CMK (cell line): Measurements from ENCODE around the gene ZBTB7C.

Experiments
- DNase-seq: peaks from one replicate; pipeline ENCODE4 v3.0.0-alpha.2; 2010; ENCODE audit warnings: low read depth

Gene ZBTB7C

DNA sequence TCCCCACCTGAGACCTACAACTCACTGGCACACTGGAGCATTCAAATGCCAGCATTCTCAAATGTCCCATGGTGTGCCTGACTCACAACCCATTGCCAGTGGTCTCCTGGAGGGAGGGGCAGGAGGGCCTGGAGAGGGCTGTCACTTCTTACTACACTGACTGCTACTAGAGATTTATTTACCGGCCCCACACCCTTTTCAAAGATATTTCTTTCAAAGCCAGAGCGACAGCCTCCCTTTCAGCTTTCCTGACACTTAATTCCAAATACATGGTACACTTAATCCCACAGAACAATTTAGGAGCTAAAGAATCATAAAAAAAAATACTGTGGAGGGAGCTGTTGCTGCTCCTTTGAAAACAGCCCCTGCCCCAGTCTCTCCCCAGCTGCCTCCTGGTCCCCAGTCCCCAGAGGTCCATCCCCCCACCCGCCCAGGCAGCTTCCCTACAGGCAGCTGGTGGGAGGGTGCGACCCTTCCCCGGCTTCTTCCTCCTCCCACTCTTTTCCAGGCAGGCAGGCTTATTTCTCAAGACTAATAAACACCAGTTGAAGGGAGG, 349.6 kb downstream of the ZBTB7C start:
- no peak for DNase-seq

DNA sequence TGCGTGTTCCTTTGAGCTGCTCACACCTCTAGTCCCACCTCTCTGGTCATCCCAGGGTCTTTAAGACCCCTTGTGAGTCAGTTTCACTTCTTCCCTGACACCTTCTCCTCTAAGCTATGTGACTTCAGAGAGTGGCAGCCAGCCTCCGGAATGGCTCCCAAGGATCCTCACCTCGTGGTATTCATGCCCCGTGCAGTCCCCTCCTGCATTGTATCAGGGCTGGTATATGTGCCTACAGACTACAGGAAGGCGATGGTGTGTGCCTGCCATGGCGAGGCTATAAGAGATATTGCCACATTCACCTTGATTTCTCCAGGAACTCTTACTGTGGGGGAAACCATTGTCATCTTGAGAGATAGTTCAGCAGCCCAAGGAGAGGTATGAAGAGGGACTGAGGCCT, 350.7 kb downstream of the ZBTB7C start:
- DNase-seq = no peak

DNA sequence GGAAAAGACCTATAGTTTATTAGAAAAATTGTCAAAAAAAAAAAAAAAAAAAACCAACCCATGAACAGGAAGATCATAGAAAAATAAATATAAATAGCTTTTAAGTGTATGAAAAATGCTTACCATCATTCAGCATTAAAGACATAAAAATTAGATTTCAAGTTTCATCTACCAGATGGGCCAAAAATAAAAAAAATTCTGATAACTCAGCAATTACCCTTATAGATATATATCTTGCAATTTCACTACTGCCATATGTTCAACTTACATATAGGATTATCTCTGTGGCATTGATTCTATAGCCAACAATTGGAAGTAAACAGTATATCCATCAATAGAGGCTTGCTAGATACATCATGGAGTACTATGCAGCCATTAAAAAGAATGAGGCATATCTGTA, 352.2 kb downstream of the ZBTB7C start:
- no peak for DNase-seq

DNA sequence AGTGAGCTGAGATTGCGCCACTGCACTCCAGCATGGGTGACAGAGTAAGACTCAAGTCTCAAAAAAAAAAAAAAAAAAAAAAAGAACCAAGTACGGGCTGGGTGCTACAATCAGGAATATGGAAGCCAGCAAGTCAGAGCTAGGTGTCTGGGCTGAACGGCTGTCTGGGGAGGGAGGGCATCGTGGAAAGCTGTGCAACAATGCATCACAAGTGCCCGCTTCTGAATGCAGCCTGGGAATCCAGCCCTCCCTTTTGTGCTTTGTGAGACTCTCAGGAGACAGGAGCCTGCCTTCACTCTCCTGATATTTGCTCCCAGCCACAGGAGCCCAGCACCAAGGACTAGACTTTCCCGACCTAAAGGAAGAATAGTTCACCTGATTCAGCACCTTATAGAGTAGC, 353.8 kb downstream of the ZBTB7C start:
- DNase-seq = no peak

DNA sequence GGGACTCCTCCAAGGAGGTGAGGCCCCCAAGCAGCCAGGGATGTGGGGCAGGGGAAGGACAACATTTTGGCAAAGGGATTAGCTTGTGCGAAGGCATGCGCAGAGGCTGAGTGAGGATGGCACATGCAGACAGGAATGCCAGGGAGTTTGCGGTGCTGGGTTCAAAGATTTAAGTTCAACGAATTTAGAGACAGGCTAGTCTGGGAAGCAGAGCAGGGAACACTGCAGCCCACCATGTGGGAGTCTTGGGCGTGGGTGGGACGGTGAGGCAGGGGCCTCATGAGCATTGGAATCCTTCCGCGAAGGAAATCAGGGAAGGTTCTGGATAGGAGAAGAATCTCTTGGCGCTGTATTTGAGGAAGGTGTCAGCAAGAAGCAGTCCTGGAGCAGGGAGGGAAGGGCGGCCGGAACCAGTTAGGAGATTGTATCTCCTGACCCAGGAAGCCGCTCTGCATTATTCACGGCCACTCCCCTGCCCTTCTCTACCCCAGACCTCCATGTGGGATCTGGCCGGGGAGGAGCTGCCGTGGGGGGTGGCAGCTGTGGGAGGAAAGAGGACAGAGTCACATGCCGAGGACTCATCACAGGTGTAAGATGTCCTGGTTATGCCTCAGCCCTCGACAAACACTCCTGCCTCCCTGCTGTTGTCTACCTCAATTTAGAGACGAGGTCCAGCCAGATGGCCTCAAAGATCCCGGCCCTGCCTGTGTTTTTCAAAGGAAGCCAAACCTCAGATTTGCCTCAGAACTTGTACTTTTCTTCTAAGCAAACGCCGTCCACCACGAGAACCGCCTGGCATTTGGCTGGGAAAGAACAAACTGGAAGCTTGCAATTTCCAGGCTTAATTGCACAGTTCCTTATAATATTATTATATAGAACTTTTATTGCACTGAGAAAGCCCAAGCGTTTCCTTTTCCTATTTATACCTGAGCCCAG, 355.0 kb downstream of the ZBTB7C start:
- DNase-seq = peak; percentile 9

DNA sequence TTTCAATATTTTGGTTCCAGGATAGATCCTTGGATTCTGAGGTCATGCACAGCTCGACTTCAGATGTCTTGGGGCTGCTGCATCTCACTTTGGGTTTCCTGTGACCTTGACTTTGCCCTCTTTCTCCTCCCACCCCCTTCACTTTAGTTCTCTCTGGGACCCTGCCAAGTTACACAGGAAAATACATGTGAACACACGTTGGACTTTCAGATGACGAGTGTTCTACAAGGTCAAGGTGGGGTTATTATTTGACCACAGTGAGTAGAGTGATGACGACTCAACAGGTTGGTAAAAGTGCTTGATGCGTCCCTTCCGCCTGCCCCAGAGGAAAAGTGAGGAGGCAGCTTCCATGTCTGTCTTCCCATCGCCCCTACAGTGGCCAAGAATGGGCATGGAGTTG, 356.3 kb downstream of the ZBTB7C start:
- DNase-seq = no peak

DNA sequence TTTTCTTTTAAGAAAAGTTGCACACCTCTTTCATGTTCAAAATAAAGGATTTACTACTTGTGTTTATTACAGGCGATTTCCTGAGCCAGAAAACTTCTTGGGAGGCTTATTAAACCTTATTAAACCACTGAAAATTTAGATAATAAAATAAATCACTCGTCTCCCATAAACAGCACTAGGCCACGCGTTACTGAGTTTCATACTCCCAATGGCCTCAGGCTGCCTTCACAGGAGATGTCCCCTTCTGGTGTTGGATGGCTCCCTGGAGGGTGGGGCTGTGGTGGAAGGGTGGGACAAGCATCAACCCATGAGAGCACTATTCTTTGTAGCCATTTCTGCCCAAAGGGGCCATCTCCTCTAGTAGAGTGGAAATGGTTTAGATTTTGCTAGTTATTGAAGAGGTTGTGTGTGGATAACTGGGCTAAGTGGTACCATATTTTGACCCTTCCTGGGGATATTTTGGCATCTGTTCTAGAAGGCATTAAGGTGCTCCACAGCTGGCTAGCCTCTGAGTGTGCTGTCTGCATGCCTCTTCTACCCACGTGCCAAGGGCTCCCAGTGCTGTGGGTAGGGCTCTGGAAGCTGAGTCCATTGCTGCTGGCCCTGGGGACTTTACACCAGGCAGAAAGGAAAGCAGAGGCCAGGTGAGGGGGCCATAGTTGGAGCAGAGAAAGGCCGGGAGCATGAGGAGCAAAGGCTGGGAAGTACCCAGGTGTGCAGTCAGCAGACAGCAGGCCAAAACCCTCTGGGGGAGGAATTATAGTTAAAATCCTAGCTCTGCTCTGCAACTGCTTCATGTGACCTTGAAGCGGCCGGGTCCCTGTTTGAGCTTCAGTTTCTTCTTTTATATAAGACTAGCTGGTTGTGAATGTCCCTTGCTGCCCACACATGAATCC, 357.0 kb downstream of the ZBTB7C start:
- no peak for DNase-seq

DNA sequence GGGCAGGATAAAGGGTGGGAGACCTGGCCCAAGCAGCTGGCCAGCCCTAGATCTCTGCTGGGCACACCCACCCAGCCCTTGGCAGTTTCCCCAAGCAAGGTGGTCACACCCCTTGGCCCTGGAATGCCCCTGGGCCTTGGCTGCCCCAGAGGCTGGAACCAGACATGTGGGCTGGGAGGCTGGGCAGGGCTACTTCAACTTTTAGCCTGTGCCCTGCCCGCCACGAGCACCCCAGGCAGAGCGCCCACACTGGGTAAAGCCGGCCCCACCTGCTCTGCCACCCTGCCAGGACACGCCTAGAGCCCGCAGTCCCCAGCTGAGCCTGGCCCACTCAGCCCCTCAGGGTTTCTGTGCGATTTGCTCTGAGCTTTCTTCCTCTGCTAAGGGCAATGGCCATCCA, 359.0 kb downstream of the ZBTB7C start:
- DNase-seq = no peak

DNA sequence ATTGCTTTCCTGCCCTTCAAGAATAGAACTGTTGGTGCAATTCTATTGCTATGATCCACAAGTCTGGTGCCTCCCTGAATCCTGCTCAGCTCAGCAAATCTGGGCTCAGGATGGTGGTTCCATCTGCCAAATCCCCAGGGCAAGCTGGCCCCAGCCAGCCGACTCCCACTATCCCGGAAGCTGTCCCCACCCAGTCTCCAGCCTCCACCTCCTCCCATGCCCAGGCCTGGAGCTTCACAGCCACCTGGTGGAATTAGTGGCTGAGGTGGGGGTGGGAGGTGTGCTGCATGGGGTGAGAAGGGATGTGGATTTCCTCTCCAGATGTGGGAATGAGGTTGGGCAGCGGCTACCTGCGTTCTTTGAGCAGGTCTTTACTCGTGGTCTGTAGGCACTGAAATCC, 359.4 kb downstream of the ZBTB7C start:
- DNase-seq = no peak

DNA sequence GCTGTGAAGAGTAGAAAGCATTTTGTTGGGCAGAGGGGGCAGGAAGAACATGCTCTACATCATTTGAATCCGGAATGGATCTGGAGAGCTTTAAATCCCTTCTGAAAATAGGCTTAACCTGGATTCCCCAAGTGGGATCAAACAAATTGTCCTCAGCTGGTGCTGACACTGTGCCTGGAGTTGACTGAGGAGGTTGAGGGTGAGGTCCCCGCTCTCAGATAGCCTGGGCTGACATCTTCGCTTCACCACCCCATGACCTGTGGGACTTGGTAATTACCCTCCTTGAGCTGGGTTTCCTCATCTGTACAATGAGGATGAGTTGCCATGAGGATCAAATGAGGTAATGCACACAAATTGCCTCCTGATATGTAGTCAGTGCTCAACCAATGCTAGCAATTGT, 360.9 kb downstream of the ZBTB7C start:
- no peak for DNase-seq

DNA sequence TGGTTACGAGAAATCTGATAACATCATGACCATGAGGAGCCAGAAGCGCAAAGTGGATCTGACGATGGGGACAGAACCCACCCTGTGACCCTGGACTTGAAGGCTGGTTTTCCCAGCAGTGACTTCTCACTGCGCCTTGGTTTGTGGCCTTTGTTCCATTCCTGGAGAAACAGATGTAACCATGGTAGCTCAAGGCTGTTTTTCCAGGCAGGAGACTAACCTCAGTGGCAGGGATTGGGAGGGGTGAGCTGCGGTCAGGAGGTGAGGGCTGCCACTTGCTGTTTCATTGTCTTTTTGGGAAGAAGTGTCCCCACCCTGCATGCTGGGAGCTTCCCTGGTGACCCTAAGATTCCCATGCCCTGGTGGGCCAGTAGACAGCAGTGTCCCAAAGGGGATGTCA, 362.3 kb downstream of the ZBTB7C start:
- DNase-seq = no peak

DNA sequence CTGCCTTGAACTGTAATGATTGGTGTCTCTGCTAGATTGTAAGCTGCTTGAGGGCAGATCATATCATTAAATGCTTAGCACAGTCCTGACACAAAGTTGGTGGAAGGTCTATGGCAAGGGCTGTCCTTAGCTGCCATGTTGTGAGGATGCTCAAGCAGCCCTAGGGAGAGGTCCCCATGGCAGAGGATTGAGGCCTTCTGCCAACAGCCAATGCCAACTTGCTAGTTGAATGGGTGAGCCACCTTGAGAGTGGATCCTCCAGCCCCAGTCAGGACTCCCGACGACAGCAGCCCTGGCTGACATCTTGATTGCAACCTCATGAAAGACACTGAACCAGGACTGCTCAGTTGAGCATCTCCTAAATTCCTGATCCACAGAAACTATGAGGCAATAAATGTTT, 363.4 kb downstream of the ZBTB7C start:
- DNase-seq = no peak

DNA sequence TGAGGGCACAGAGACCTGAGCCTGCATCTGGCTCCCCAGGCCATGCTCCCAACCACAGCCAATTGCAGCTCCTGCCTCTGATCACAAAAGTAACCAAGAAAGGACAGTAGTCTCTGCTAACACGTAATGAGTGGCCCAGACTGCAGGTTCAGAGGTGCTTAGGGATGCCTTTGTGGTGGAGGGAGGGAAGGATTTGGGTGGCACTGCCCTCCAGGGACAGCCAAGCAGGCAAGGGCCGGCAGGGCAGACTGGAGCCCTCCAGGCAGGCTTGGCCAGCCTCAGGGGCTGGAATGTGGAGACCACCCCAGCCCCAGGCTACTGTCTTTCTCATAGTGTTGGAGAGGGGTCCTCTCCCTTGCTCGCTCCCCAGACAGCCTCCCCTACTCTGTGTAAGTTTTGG, 364.2 kb downstream of the ZBTB7C start:
- DNase-seq = no peak

DNA sequence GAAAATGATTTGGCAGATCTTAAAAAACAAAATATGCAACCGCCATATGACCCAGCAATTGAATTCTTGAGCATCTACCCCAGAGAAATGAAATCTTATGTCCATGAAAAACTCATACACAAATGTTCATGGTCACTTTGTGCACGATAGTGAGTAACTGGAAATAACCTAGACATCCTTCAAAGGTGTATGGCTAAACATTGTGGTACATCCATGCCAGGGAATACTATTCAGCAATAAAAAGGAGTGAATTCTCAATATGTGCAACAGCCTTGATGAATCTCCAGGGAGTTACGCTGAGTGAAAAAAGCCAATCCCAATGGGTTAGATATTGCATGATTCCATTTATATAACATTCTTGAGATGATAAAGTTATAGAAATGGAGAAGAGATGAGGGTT, 366.0 kb downstream of the ZBTB7C start:
- DNase-seq = no peak

DNA sequence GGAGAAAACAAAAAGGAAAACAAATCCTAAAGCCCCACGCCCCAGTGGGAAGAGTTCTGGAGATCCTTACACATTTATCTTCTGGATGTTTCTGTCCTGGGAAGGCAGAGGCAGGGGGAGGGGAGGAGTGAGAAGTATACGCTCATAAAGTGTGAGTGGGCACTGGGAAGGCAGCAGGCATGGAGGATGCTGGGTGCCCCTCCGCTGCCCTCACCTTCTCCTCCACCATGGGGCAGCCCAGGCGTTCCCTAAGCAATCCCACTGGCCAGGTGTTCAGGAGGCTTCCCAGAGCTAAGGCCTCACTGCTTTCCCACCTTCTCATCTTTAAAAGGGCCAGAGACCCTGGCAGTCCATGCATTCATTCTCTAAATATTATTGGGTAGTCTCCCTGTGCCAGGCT, 366.8 kb downstream of the ZBTB7C start:
- DNase-seq = no peak

DNA sequence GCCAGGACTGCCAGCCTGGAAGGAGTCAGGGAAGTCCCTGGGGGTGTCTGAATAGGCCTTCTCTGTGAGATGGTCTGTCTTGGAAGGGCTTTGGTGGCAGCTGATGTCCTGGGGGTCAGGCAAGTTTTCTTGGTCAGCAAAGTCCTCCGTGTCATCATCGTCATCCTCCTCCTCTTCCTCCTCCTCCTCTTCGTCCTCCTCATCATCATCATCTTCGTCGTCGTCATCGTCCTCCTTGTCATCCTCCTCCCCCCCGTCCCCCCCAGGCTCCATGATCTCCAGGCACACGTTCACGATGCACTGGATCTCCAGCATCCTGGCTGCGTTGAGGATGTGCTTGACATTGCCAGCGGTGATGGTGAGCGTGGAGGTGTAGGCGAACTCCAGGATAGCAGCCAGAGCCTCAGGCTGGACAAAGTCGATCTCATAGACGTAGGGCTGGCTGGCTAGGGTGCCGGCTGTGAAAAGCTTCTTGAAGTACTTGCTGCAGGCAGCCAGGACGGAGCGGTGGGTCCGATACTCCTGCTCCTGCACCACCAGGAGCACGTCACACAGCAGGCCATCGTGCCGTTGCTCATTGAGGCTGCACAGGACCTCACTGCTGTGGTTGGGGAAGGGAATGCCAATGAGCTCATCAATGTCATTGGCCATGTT, 368.6 kb downstream of the ZBTB7C start:
- no peak for DNase-seq

DNA sequence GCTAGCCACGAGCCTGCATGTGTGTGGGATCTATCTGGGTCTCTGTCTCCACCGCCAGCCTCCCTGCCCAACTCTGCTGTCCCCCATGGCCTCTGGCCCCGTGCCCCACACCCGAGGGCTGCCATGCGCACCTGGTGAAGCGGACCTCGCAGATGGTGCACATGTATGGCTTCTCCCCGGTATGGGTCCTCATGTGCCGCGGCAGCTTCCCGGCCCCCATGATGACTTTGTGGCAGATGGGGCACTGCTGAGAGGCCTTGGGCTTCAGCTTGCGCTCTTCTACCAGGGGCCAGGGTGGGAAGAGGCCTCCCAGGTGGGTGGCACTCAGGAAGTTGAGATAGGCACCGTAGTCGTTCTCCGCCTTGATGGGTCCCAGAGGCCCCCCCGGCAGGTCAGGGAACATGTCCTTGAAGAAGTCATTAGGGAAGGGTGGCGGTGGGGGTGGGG, 369.4 kb downstream of the ZBTB7C start:
- no peak for DNase-seq

DNA sequence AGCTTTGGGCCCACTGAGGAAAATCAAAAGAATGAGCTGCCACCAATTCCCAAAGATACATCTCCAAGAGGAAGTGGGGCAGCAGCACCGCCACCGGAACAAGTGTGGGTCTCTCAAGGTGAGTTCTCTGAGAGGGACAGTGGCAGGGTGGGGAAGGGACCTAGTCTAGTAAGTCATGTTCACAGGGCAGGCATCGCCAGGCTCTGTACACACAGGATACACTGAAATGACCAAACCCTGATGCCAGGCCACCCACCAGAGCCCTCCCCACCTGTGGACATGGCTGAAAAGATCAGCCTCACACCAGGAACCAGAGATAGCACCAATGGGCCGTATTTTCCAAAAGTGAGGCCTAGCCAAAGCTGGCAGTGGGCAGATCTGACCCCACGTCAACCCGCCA, 370.5 kb downstream of the ZBTB7C start:
- DNase-seq = no peak

DNA sequence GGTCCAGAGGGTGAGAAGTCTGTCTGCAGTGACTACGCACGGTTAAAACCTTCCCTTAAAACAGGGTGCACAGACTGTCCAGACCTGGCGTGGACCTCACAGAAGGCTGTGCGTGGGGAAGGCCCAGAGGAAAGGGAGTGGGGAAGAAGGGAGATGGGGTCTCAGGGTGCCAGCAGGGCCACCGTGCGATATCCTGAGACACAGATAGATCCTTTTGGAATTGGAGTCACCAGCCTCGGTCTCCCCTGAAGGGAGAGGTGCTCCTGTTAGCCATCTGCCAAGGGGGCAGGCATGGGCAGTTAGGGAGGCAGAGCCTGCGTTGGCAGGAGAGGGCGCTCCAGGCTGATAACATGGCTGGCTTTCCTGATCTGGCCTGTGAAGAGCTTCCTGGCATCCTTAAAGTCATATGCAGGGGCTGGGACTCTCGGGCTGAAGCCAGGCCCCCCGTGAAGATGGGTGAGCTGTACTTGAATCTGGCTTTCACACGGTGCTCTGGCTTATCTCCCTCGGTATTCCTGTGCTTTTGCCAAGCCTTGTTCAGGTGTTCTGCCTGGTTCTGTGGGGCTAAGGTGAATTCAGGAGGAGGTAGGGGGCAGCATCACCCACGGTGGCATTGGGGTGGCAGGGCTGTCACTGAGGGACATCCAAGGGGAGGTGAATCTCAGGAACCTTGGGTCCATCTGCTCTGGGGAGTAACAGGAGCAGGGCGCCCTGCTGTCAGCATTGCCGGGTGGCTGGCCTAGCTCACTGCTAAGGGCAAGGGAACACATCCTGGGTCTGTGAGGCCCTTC, 371.5 kb downstream of the ZBTB7C start:
- no peak for DNase-seq

DNA sequence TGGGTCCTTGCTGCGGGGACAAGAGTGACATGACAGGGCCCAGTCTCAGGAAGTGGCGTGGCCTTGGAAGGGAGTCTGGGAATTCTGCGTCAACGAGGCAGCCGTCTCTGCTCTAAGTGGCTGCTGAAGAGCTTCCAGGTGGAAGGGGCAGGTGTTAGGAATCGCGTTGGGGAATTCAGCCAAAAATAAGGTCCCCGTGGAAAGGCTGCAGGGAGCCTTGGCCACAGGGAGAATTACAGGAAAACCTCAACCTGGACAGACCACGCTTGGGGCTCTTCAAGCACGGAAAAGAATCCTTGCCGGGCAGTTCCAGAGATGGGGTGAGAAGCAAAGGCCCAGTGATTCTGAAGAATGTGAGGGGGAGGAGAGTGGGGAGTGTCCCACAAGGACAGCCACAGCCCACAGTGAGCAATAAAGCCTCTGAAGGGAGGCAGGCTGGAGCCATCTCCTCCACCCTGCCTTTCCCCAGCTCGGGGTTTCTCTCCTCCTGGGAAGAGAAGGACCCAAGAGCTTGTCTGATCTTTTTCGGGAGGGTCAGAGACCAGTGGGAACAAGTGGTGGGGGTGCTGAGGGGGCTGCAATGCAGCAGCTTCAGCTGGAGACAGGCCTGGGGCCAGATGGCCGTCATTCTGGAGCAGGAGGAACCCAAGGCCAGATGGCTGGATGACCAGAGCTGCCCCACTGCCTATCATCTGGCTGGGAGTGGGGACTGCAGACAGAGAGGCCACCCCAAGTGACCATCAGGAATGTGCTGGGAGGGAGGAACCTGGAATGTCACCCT, 372.4 kb downstream of the ZBTB7C start:
- no peak for DNase-seq

DNA sequence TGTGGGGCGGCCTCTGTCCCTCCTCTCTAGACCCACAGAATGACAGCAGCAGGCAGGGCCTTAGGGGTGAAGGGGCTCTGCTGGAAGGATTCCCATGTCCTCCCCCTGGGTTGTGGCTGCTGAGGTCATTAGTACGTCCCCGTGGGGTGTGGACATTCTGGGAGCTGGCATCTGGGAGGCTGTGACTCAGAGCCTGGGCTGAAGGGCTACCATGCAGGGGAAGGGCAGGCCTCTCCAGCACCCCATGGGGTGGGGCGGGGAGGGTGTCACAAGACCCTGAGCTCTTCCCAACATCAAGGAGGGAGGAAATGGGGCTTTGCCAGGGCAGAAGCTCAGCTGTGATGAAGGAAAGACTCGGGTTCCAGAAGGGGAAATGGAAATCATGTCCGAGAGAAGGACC, 373.0 kb downstream of the ZBTB7C start:
- DNase-seq = no peak
